Activated CD8-positive, alpha-beta memory T cell treated with anti-CD3 and anti-CD28 coated beads, Interleukin-2, amount 10 ng/mL, durations not matched to agents 7 days and 5 days (primary cell): ENCODE measurements around the gene HIPK3. TPM values are rescaled to one million over a fixed set of nuclear protein-coding genes. Genes with fewer than 3 reads are reported as not detected.
"Not testable (repeated sequence)": the region's sequence is repeated elsewhere in the genome, so short reads cannot be mapped to it uniquely, and the experiment has no call there.

Experiments
- ATAC-seq: fragments of 150-1000 bp; cut with Tn5 transposase; one replicate; pipeline ENCODE4 v1.10.0; 2021; ENCODE audit warnings: moderate library complexity
- CTCF ChIA-PET: fragments of 350-600 bp; sonication (Branson Sonifier 250); formaldehyde crosslinking; loops from one replicate; lab custom pipeline; 2021; ENCODE audit warnings: antibody characterized with exemption; lab: Charles Lee
- DNase-seq: peaks from one replicate; pipeline ENCODE4 v3.0.0-alpha.2; 2020
- H3K27ac Mint-ChIP-seq: one replicate; pipeline ENCODE4 v1.8.0; 2021; ENCODE audit warnings: mild to moderate bottlenecking, mixed read lengths
- H3K27me3 Mint-ChIP-seq: one replicate; pipeline ENCODE4 v1.8.0; 2021; ENCODE audit warnings: mixed read lengths
- H3K36me3 Mint-ChIP-seq: one replicate; pipeline ENCODE4 v1.8.0; 2021; ENCODE audit warnings: mild to moderate bottlenecking, mixed read lengths
- H3K4me1 Mint-ChIP-seq: one replicate; pipeline ENCODE4 v1.8.0; 2021; ENCODE audit warnings: mixed read lengths
- H3K4me3 Mint-ChIP-seq: one replicate; pipeline ENCODE4 v1.8.0; 2021; ENCODE audit warnings: mild to moderate bottlenecking, moderate library complexity, mixed read lengths
- H3K9me3 Mint-ChIP-seq: one replicate; pipeline ENCODE4 v1.8.0; 2022; ENCODE audit warnings: low read depth, mixed read lengths
- total RNA-seq, 2 experiments: library from RNA; stranded (reverse); gene quantifications; one replicate each; pipeline ENCODE4 v1.2.3, GENCODE V29; 2021

HIPK3 gene
- 10 to 100 TPM; 33.6 to 34.4 TPM for total RNA-seq

DNA sequence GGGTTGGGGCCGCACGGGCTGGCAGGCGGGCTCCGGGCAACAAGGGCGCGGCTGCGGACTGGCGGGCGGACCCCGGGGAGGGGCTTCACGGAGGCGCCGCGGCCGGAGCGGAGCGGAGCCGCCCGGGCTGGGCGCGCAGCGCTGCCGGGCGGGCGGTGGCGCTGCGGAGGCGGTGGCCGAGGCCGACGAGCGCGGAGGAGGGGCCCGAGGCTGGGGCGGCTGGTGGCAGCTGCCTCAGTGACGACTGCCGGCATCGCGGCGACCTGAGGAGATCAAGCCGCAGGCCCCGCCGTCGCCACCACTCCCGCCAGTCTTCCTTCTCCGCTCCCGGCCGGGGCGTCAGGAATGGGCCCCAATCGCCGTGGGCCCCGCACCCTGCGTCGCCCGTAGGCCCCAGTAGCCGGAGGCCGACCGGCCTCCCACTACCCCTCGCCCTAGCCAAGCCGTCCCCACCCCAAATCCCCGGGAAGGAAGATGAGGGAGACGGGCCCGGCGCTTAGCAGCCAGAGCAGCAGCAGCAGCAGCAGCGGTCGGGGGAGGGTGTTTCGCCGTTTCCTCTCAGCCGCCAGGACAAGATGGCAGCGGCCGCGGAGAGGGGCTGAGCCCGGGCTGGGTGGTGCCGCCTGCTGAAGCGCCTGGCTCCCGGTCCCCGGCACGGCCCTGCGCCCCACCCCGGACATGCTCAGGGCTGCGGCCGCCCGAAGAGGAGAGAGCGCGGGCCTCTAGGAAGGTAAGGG is at the start of gene HIPK3:
TSS of gene HIPK3 (plus strand) at position 222 of the 737 bp plus-strand sequence.
- H3K9me3 Mint-ChIP-seq = peaks cover 3% of the 10 kb centered on the region
- CTCF ChIA-PET = no interaction called here

DNA sequence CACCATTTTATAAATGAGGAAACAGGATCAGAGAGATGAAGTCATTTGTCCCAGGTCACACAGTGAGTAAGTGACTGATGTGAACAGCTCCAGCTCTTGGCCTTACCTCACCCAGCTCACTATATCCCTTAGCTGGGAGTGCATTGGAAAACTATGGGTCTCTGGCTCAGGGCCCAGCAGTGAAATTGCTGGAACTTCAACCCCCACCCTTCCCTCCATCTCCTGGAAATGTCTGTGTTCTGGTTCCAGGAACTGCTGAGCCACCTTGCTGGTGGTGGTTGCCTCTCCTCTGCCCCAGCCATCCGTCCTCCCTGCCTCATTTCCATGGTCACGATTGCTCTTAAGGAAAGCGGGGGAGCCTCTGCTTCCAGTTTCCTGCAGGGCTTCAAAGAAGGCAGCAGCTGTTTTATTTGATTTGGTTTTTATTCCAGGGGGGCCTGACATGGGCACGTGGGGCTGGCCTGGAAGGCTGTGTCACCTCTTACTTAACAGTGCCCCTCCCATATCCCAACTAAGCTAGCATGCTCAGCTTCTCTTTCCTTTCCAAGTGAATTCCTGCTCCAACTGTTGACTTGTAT is 49.7 kb upstream of the HIPK3 start:
- H3K36me3 Mint-ChIP-seq = no peaks in the 10 kb centered on the region
- ATAC-seq (no peak), DNase-seq (no peak)
- CTCF ChIA-PET = interaction anchor here (1.1 kb wide), 1 partner anchor 247 kb away, joined by 3 read pairs; no protein-coding TSS in a partner anchor
- H3K4me1 Mint-ChIP-seq = no peaks in the 10 kb centered on the region
- H3K27ac Mint-ChIP-seq = no peak overlapping the region
- H3K9me3 Mint-ChIP-seq = no peaks in the 10 kb centered on the region
- H3K4me3 Mint-ChIP-seq = no peak overlapping the region
- H3K27me3 Mint-ChIP-seq = peaks cover 3% of the 10 kb centered on the region

More for the DNA sequence above, at the start of gene HIPK3:
- Mint-ChIP-seq H3K4me1 (peaks cover 34% of the 10 kb centered on the region), H3K4me3 (peak within 1 kb of the TSS; percentile 96), H3K27me3 (no peaks in the 10 kb centered on the region), H3K36me3 (peaks cover 5% of the 10 kb centered on the region), H3K27ac (peak within 1 kb of the TSS; percentile 98)
- ATAC-seq (peak; percentile 86), DNase-seq (peak; percentile 84)

DNA sequence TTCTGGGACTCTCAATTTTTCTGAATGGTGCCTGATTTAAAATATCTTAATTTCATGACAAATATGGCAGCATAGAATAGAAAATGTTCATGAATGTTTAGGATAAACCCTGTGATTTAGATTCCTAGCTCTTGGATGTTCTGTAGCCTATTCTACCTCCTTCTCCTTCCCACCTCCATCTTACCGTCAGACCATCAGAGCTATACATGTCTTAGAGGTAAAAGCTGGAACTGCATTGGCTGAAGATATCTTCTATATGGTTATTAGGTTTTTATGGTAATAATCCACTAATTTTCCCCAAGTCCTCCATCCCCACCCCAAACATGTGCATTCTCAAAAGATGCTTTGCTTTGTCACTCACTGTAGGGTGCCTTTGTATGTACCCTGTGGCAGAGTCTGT is 49.0 kb upstream of the HIPK3 start:
- Mint-ChIP-seq H3K4me3 (no peak overlapping the region), H3K27me3 (peaks cover 3% of the 10 kb centered on the region), H3K27ac (no peak overlapping the region), H3K4me1 (no peaks in the 10 kb centered on the region), H3K36me3 (no peaks in the 10 kb centered on the region), H3K9me3 (no peaks in the 10 kb centered on the region)
- DNase-seq = no peak
- CTCF ChIA-PET = interaction anchor here (0.7 kb wide), 1 partner anchor 111 kb away, joined by 3 read pairs; no protein-coding TSS in a partner anchor
- no peak for ATAC-seq

DNA sequence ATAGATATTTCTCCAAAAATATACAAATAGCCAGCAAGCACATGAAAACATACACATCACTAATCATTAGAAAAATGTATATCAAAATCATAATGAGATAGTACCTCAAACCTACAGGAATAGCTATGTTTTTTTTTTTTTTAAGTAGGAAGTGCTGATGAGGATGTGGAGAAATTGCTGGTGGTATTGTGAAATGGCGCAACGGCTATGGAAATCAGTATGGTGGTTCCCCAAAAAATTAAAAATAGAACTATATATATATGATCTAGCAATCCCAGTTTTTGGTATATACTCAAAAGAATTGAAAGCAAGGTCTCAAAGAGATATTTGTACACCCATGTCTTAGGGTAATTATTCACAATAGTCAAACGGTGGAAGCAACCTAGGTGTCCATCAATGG is 46.0 kb upstream of the HIPK3 start:
- ATAC-seq (no peak), DNase-seq (no peak)
- Mint-ChIP-seq H3K27ac (no peak overlapping the region), H3K27me3 (peaks cover 3% of the 10 kb centered on the region), H3K4me1 (no peaks in the 10 kb centered on the region), H3K4me3 (no peak overlapping the region), H3K9me3 (no peaks in the 10 kb centered on the region), H3K36me3 (no peaks in the 10 kb centered on the region)
- CTCF ChIA-PET = no interaction called here

DNA sequence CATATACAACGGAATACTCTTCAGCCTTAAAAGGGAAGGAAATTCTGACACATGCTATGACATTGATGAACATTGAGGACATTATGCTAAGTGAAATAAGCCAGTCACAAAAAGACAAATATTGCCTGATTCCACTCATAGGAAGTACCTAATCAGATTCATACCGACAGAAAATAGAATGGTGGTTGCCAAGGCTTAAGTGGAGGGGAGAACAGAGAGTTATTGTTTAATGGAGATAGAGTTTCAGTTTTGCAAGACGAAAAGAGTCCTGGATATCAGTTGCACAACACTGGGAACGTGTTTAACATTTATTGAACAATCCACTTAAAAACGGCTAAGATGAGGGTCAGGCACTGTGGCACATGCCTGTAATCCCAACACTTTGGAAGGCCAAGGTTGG is 45.6 kb upstream of the HIPK3 start:
- Mint-ChIP-seq H3K27ac (no peak overlapping the region), H3K9me3 (no peaks in the 10 kb centered on the region), H3K36me3 (no peaks in the 10 kb centered on the region), H3K27me3 (peaks cover 3% of the 10 kb centered on the region), H3K4me1 (no peaks in the 10 kb centered on the region), H3K4me3 (no peak overlapping the region)
- no peak for DNase-seq
- CTCF ChIA-PET = no interaction called here
- no peak for ATAC-seq

DNA sequence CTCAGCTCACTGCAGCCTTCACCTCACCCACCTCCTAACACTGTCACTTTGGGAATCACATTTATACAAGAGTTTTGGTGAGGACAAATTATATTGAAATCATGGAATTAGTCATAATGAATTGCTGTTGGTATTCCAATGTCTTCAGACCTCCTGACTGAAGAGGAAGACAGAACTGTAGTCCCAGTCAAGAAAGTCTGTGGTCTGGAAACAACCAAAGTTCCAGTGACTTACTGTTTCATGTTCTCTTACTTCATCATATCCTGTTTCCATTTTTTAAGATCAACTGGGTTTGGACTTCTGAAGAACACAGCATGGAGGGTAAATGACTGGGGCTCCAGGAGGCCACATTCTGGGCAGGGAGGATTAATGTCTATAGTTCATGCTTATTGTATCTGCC is 43.0 kb upstream of the HIPK3 start:
- Mint-ChIP-seq H3K27me3 (peaks cover 3% of the 10 kb centered on the region), H3K9me3 (no peaks in the 10 kb centered on the region), H3K36me3 (no peaks in the 10 kb centered on the region), H3K27ac (no peak overlapping the region), H3K4me3 (no peak overlapping the region), H3K4me1 (no peaks in the 10 kb centered on the region)
- ATAC-seq = no peak
- no peak for DNase-seq
- CTCF ChIA-PET = no interaction called here

- CTCF ChIA-PET = interaction anchor here (0.6 kb wide), 1 partner anchor 59 kb away, joined by 3 read pairs; no protein-coding TSS in a partner anchor
- H3K4me3 Mint-ChIP-seq = no peak overlapping the region
- H3K36me3 Mint-ChIP-seq = no peaks in the 10 kb centered on the region
- no peaks in the 10 kb centered on the region for H3K4me1 Mint-ChIP-seq
- H3K27ac Mint-ChIP-seq = no peak overlapping the region
- H3K9me3 Mint-ChIP-seq = no peaks in the 10 kb centered on the region
- DNase-seq = no peak
- ATAC-seq = no peak
- H3K27me3 Mint-ChIP-seq = peaks cover 3% of the 10 kb centered on the region
Observed at GRCh38 chr11:33214767-33215166, 42.4 kb upstream of the HIPK3 start.

DNA sequence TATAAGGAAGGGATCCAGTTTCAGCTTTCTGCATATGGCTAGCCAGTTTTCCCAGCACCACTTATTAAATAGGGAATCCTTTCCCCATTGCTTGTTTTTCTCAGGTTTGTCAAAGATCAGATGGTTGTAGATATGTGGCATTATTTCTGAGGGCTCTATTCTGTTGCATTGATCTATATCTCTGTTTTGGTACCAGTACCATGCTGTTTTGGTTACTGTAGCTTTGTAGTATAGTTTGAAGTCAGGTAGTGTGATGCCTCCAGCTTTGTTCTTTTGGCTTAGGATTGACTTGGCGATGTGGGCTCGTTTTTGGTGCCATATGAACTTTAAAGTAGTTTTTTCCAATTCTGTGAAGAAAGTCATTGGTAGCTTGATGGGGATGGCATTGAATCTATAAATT is 40.5 kb upstream of the HIPK3 start:
- H3K27ac Mint-ChIP-seq, H3K4me1 Mint-ChIP-seq, H3K9me3 Mint-ChIP-seq, H3K4me3 Mint-ChIP-seq, H3K27me3 Mint-ChIP-seq, ATAC-seq, DNase-seq, H3K36me3 Mint-ChIP-seq, CTCF ChIA-PET: not testable (repeated sequence)

- CTCF ChIA-PET = no interaction called here
- Mint-ChIP-seq H3K27me3 (no peaks in the 10 kb centered on the region), H3K36me3 (no peaks in the 10 kb centered on the region), H3K27ac (no peak overlapping the region), H3K9me3 (no peaks in the 10 kb centered on the region), H3K4me1 (no peaks in the 10 kb centered on the region), H3K4me3 (no peak overlapping the region)
- DNase-seq (no peak), ATAC-seq (no peak)
Observed at GRCh38 chr11:33222052-33222750, 35.0 kb upstream of the HIPK3 start.

- CTCF ChIA-PET = no interaction called here
- H3K4me1 Mint-ChIP-seq = no peaks in the 10 kb centered on the region
- H3K27ac Mint-ChIP-seq = no peak overlapping the region
- no peaks in the 10 kb centered on the region for H3K36me3 Mint-ChIP-seq
- DNase-seq = no peak
- no peak for ATAC-seq
- H3K9me3 Mint-ChIP-seq = no peaks in the 10 kb centered on the region
- no peaks in the 10 kb centered on the region for H3K27me3 Mint-ChIP-seq
- H3K4me3 Mint-ChIP-seq = no peak overlapping the region
Observed at GRCh38 chr11:33225371-33225770, 31.8 kb upstream of the HIPK3 start.

DNA sequence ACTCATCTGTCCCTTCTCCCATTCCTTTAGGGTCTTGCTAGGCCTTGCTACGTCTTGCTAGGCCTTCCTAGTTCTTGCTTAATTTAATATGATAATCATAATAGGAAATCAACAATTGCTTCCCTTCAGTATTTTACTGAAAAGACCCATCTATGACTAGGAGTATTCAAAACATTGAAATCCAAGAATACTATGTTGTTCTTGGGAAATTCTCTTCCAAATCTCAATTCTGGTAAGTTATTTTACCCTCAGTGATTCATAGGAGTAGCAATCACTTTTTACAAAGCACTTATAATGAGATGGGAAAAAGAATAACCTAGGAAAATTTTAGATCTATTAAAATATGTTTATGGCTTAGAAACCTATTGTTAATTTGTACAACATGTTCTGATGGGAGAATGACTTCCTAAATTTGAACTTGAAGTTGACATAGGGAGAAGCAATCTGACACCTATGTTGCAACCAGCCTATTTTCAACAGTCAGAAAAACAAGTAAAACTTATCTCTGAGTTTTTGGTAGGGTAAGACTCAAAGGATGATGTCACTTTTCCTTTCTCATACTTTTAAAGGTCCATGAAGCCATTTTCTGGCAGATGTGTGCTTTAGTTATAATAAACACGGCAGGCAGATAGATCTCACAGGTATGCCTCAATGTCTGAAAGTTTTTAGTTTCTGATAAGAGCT is 29.5 kb upstream of the HIPK3 start:
- no peaks in the 10 kb centered on the region for H3K4me1 Mint-ChIP-seq
- no peak for ATAC-seq
- H3K36me3 Mint-ChIP-seq = no peaks in the 10 kb centered on the region
- no peak overlapping the region for H3K27ac Mint-ChIP-seq
- H3K9me3 Mint-ChIP-seq = no peaks in the 10 kb centered on the region
- H3K27me3 Mint-ChIP-seq = no peaks in the 10 kb centered on the region
- no peak for DNase-seq
- CTCF ChIA-PET = no interaction called here
- H3K4me3 Mint-ChIP-seq = no peak overlapping the region

DNA sequence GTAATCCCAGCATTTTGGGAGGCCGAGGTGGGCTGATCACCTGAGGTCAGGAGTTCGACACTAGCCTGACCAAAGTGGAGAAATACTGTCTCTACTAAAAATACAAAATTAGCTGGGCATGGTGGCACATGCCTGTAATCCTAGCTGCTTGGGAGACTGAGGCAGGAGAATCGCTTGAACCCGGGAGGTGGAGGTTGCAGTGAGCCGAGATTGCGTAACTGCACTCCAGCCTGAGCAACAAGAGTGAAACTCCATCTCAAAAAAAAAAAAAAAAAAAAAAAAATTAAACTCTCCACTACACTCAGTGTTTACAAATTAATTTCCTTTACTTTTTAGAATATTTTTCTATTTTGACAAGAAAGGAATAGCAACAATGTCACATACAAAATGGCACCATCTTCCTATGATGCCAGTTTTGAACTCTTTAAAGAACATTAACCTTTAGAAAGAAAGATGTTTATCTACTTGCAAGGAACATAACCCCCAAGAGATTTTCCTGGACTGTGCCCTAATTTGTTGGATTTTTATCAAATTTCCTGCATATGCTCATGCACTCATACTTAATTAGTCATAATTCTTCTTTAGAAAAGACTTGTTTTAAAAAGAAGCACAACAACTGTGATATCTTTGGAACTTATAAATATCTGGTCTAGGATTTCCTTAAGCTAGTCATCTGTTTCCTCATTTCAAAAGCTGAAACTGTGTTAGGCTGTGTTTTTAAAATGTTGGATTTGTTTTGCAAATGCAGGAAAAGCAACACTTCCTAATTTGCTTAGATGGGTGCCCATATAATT is 22.6 kb upstream of the HIPK3 start:
- Mint-ChIP-seq H3K27me3 (no peaks in the 10 kb centered on the region), H3K9me3 (no peaks in the 10 kb centered on the region), H3K4me3 (no peak overlapping the region), H3K4me1 (no peaks in the 10 kb centered on the region), H3K27ac (no peak overlapping the region), H3K36me3 (no peaks in the 10 kb centered on the region)
- CTCF ChIA-PET = no interaction called here
- no peak for ATAC-seq
- DNase-seq = no peak
